PC-9 (cell line): ENCODE measurements around the gene TMEM109.

ENCODE experiments used
- EZH2 ChIP-seq: fragments of 200-600 bp; sonication (generic); IDR thresholded peaks from 2 replicates; pipeline ENCODE4 v1.8.0; 2017; ENCODE audit warnings: antibody characterized with exemption, low read depth
- TF ChIP-seq, protein P1 (sequence below): fragments of 200-600 bp; sonication (generic); conservative IDR thresholded peaks from 2 replicates; pipeline ENCODE4 v1.6.1; 2017; ENCODE audit warnings: mixed run types, antibody characterized with exemption, mild to moderate bottlenecking, moderate library complexity

DNA sequence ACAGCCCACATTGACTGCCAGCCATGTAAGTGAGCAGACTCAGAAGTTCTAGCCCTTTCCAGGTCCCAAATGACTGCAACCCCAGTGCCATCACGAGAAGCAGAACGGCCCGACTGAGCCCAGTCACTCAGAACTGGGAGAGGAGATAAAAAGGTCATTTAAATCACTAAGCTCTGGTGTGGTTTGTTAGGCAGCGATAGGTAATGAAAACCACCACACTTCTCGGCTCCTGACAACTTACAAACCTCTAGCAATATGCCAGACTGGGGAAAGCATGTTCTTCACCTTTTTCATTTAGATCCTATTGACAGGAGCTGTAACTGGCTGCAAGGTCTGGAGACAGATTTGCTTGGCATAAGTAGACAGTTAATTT, 31.3 kb downstream of the TMEM109 start:
- TF ChIP-seq, protein P1, sequence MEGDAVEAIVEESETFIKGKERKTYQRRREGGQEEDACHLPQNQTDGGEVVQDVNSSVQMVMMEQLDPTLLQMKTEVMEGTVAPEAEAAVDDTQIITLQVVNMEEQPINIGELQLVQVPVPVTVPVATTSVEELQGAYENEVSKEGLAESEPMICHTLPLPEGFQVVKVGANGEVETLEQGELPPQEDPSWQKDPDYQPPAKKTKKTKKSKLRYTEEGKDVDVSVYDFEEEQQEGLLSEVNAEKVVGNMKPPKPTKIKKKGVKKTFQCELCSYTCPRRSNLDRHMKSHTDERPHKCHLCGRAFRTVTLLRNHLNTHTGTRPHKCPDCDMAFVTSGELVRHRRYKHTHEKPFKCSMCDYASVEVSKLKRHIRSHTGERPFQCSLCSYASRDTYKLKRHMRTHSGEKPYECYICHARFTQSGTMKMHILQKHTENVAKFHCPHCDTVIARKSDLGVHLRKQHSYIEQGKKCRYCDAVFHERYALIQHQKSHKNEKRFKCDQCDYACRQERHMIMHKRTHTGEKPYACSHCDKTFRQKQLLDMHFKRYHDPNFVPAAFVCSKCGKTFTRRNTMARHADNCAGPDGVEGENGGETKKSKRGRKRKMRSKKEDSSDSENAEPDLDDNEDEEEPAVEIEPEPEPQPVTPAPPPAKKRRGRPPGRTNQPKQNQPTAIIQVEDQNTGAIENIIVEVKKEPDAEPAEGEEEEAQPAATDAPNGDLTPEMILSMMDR = no peak
- no peak for TF ChIP-seq EZH2
